H1 (cell line): ENCODE data around the gene PARD3. TPM values are rescaled to one million over a fixed set of nuclear protein-coding genes. Genes with fewer than 3 reads are reported as not detected.

Source experiments
- EZH2 ChIP-seq: fragments of 200-600 bp; sonication (generic); IDR thresholded peaks from 2 replicates; pipeline ENCODE4 v1.7.1; 2012; ENCODE audit warnings: low read depth, mild to moderate bottlenecking, moderate library complexity, low read length, inconsistent platforms; ENCODE audit not compliant: severe bottlenecking
- SAP30 ChIP-seq: fragments of 300-600 bp; sonication (generic); IDR thresholded peaks from 2 replicates; pipeline ENCODE4 v1.7.1; 2012; ENCODE audit warnings: low read length, moderate library complexity, mild to moderate bottlenecking, inconsistent platforms; ENCODE audit not compliant: insufficient read depth, insufficient replicate concordance
- polyA plus RNA-seq, 7 experiments: library from polyadenylated mRNA; depleted of rRNA in 3 of 7; stranded (reverse) in 5 of 7; unstranded in 2 of 7; fragments of >200 nt in 5 of 7; fragments of 200-250 nt in 2 of 7; gene quantifications; 1 replicate in 5 of 7; 2 replicates in 1 of 7; 4 replicates in 1 of 7; pipeline versions ENCODE4 v1.2.1 to v1.2.3, GENCODE V29; 2011 to 2013; ENCODE audit warnings: missing spikeins in 2 of 7, mixed read lengths in 2 of 7
- total RNA-seq: library from RNA; stranded (reverse); fragmentation: NEBNext Ultra II Directional; extraction: Animal tissue kit (Norgen Biotek cat#: 25700); gene quantifications from 2 replicates; pipeline ENCODE4 v1.2.1, GENCODE V29; 2021

The PARD3 gene
- total and polyA plus RNA-seq, 2 of the 8 experiments (the other 6 are each of a cell fraction or from before 2014, with no cell fraction given): 19.7 to 49.1 TPM

GRCh38 chr10:34474555-34475273 lies 340.4 kb downstream of the PARD3 start (continued):
- TF ChIP-seq SAP30: no peak
- no peak for TF ChIP-seq EZH2
